CD4-positive, alpha-beta T cell treated with Interferon gamma for 1 hour (primary cell): ENCODE results near the gene FKBP1A.

Source experiments
- DNase-seq: peaks from one replicate; pipeline ENCODE4 v3.0.0-alpha.2; 2020

The FKBP1A gene

GRCh38 chr20:1382670-1383069 lies 10.2 kb downstream of the FKBP1A start:
- DNase-seq: no peak

DNA sequence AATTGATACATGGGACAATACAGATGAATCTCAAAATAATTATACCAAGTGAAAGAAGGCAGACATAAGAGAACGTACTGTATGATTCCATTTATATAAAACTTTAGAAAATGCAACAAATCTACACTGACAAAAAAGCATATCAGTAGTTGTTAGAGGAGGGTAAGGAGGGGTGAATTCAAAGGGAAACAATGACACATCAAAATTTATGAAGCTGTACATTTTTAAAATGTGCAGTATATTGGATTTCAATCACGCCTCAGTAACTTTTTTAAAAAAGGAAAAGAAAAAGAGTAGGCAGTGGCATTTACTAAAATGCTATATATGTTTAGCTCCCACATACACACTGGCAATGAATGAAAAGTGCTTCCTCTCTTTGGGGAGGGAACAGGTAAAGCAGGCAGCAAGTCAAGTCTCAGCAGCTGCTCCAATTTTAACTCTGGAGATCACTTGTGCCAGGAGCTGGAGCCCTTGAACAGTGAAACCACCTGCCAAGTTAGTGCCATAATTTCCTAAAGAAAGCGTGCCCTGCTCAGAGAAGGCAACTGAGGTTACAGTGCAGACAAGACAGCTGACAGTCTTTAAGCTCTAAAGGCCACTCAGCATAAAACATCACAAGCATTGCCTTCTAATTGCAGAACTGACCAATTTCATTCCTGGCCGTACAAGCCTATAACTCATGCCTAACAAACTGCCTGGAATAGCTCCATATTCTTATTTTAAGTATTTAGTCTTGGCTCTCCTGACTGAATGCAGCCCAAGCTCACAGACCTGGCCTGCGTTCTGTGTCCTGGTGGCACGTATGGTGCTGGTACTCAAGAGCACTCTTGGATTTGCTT lies 10.9 kb downstream of the FKBP1A start:
- no peak for DNase-seq

- DNase-seq: no peak
These were observed 14.1 kb downstream of the FKBP1A start for GRCh38 chr20:1378735-1379125.

DNA sequence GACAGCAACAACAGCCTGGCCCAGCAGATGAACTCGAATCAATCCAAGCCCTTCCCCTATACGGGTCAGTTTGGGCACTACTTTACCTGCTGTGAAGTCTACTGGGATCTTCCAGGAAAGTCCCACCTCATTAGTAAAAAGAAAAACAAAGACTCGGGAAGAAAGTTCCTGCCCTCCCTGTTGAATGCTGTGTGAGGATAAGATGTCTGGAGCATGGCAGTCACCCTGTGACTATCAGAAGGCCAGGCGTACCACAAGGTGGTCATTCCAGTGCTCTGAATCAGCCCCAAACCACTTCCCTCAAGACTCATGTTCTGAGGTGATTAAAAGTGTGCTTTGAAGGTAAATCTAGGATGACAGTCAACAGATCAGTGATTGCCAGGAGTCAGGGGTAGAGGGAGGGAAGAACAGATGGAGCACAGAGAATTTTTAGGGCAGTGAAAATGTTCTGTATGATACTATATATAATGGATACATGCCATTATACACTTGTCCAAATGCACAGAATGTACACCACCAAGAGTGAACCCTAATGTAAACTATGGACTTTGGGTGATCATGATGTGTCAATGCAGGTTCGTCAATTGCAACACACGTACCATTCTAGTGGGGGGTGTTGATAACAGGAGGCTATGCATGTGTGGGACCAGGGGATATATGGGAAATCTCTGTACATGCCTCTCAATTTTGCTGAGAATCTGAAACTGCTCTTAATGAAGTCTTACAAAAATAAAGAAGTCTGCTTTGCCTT lies 14.7 kb downstream of the FKBP1A start:
- no peak for DNase-seq

GRCh38 chr20:1377341-1377871 lies 15.4 kb downstream of the FKBP1A start:
- DNase-seq: no peak

DNA sequence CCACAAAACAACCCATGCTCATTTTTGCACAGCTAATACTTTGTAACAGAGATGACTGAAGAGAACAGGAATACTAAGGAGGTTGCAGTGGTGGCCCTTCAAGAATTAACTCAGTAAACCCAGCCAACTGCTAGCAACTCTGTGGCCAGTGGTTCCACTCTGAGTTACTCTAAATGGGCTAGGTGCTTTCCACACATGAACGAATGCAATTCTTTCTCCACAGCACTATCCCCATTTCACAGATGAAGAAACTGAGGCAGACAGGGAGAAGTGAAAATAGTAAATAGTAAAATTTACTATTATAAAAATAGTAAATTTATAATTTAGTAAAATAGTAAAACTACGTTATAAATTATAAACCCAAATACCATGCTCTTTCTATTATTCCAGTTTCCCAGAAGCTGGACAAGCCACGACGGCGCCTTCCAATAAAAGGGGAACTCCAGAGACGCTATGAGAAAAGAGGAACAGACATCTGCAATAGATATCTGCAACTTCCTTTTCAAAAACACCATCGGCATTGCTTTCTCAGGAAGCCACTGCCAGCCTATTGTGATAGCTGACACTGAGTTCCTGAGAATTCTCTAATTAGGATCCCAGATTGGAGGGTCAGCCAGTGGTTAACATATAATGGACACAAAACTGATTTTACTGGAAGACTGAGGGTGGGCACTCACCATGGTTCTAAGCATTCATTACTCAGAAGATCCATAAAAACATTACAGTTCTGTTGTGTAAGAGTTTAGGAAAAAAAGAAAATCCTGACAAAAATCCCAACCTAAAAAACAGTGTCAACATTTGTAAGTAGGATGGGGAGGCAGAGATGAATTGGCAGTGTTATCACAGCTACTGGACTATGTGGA lies 16.2 kb downstream of the FKBP1A start:
- peak; percentile 33 for DNase-seq

DNA sequence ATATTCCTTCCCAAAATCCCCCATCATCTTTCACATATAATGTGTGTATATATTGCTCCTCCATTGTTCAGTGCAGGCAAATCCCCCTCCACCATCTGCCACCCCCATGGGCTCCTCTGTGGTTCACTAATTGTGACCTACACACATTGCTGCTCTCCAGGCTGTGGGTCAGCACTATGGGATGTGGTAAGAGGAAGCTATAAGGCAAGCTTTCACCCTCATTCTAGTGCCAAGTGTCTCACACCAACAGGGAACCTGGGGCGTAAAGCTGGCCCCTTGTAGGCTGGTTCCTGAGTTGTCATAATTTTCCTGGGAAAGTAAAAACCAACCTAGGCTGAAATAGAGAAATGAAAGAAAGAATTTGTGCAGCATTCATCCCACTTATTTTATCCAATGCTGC lies 16.8 kb downstream of the FKBP1A start:
- no peak for DNase-seq

DNA sequence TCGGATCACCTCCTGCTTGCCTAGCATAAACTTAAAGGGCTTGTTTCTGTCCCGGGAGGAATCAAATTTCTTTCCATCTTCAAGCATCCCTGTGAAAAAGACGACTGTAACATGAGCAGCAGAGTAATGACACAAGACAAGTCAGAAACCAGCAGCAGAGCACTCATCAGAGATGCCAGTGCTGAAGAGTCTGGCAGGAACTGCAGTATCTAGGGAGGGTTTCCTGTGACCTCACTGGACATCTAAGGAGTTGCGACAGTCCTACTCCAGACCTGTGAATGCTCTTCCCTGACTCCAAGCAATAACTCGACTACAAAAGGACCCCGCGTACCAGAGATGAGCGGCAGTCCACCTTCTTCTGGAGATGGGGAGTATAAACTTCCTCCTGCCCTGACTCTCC lies 17.3 kb downstream of the FKBP1A start:
- DNase-seq: peak; percentile 21

- no peak for DNase-seq
These were observed 18.6 kb downstream of the FKBP1A start for GRCh38 chr20:1374246-1374645.

GRCh38 chr20:1373614-1374013 lies 19.2 kb downstream of the FKBP1A start:
- no peak for DNase-seq

DNA sequence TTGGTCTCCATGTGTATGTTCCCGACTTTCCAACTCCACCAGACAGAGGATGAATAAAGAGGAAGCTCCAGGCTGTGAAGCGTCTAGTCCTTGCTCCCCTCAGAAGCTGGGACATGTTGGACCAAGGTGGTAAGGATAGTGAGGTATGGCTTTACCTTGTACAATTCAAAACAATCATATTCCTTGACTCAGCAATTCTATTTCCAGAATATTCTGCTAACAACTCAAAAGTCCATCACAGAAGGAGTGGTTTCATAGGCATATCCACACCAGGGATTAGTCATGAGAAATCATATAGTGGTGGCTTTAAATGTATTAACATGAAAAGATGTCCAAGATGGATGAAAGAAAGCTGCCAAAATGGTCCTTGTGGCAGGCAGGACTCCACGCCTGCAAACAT lies 19.8 kb downstream of the FKBP1A start:
- no peak for DNase-seq

DNA sequence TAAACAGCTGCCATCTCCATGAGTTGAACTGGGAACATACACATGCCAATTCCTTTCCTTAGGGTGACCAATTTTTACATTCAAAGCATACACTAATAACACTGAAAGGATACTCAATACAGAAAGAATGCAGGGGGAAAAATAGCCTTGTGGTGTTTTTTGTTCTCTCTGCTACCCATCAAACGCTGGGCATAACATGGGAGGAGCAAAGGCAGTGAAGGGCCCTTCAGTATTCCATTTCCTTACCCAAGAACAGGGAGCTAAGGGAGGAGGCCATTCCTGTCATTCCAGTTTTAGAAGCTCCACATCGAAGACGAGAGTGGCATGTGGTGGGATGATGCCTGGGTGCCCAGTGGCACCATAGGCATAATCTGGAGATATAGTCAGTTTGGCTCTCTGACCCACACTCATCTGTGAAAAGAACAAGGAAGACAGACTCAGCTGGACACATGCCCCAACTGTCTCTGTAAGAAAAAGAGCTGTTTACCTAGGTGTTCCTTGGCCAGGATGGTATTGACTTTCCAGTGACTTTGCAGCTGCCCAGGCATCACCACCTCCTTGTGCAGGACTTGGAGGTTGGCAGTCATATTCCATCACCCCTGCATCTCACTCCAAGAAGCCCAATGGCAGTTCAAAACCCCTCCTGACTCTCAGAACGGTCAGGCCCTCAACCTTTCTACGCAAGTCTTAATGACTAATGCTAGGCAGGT lies 20.9 kb downstream of the FKBP1A start:
- DNase-seq: no peak

- DNase-seq: no peak
These were observed 21.6 kb downstream of the FKBP1A start for GRCh38 chr20:1371202-1371782.

GRCh38 chr20:1370548-1371110 lies 22.2 kb downstream of the FKBP1A start:
- DNase-seq: no peak

GRCh38 chr20:1369970-1370369 lies 22.9 kb downstream of the FKBP1A start:
- no peak for DNase-seq

DNA sequence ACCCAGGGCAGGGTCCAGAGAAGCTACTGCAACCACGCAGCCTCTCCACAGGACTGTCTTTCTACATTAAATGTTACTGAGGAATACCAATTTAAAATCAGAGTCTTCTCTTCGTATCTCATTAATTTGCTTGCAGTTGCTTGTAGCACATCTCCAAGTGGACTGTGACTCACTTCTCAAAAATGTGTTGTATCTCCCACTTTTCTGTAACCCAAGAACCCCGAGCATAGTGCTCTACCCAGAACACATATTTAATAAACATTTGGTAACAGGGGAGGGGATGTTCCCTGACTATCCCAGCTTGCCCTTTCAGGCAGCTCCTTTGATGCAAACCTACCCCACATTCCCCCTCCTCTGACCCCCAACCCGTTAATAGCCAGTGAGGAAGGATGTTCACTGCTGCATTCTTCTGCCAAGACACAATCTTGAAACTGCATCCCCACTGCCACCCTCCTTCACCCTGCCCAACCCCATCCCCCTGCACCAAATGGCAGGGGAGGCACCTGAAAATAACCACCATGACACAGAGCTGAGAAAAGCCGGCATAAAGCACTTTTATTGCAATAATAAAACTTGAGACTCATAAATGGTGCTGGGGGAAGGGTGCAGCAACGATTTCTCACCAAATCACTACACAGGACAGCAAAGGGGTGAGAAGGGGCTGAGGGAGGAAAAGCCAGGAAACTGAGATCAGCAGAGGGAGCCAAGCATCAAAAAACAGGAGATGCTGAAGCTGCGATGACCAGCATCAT lies 24.2 kb downstream of the FKBP1A start:
- DNase-seq: no peak

GRCh38 chr20:1367479-1367878 lies 25.4 kb downstream of the FKBP1A start:
- DNase-seq: no peak

DNA sequence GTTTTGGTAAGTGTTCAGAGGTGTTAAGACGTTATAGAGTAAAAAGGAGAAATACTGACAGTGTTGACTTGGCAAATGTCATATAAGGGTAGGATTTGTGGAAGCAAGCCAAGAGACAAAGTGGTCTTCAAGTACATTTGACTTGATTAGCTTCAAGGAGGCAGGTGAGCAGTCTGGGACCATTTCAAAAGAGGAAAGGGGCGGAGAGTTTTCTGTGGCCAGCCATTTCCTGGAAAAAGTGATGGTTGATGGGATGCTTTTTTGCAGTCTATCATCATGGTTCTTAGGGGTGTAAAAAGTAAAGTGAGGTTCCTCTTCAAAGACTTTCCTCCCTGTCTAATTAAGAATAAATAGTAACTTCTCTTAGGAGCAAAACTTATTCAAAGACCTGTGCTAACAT lies 28.7 kb downstream of the FKBP1A start:
- no peak for DNase-seq

DNA sequence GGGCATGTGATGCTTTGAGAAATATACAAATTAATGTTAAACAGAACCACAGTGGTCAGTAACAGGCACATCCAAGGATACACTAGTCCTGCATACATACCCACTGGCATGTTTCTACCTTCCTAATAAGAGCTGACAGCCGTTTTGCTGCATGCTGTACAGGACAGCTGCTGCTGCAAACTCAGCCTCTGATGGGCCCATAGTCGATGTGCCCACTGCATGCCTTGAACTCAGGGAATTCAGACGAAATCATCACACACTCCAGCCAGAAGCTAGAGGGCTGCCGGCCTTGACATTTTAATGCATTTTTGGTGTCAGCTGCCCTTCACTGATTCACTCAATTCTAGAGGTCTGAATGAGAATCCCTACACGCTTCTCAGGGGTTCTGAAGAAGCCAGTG lies 29.3 kb downstream of the FKBP1A start:
- no peak for DNase-seq

DNA sequence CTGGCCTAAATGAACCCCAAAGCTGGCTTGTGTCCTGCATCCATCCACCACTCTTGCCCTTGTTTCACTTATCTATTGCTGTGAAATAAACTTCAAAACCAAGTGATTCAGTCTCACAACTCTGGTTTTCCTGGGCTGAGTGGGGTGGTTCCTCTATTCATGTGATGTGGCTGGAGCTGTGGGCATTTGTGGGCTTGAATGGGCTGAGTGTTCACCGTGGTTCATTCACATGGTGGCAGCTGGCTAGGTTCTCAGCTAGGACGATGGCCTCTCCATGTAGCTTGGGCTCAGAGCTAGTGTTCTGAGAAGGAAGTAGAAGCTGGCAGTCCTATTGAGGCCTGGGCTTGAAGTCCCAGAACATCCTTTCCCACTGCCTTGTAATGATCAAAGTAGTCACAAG lies 30.4 kb downstream of the FKBP1A start:
- DNase-seq: no peak
